ENCODE results near the gene CELF3.

DNA sequence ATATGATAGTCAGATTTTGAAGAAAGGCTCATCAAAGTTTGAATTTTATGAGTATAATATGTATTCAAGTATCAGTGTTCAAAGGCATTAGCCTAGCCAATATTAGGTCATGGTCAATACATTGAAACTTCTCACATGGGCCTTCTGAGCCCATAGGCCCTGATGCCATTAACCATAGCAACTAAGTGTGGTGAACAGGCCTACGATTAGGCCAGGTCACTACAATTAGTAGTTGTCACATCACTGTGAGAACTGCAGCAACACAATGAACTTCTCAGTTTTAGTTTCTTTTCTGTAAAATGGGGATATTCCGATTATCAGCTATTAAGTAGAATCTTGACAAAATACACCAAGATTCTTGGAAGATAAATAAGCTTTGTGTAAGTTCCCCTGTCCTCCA, 30.0 kb downstream of the CELF3 start:
- TF ChIP-seq, protein P1, sequence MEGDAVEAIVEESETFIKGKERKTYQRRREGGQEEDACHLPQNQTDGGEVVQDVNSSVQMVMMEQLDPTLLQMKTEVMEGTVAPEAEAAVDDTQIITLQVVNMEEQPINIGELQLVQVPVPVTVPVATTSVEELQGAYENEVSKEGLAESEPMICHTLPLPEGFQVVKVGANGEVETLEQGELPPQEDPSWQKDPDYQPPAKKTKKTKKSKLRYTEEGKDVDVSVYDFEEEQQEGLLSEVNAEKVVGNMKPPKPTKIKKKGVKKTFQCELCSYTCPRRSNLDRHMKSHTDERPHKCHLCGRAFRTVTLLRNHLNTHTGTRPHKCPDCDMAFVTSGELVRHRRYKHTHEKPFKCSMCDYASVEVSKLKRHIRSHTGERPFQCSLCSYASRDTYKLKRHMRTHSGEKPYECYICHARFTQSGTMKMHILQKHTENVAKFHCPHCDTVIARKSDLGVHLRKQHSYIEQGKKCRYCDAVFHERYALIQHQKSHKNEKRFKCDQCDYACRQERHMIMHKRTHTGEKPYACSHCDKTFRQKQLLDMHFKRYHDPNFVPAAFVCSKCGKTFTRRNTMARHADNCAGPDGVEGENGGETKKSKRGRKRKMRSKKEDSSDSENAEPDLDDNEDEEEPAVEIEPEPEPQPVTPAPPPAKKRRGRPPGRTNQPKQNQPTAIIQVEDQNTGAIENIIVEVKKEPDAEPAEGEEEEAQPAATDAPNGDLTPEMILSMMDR (conservative IDR thresholded peaks at IDR 0.05; ENCODE audit: low read depth, low read length) = no peak
- TF ChIP-seq EZH2 (IDR thresholded peaks at IDR 0.05; ENCODE audit: low read length, unreplicated experiment) = no peak
- TF ChIP-seq EZH2phosphoT487 (IDR thresholded peaks at IDR 0.05; ENCODE audit: borderline replicate concordance, low read length) = no peak

Data from PC-3 (cell line).